GM12801 (cell line): ENCODE results near the gene FAT1.

Experiments
- CTCF ChIP-seq: IDR thresholded peaks from one replicate; pipeline ENCODE4 v1.5.1; 2011; ENCODE audit warnings: control low read depth; ENCODE audit not compliant: insufficient read length; ENCODE audit errors: extremely low read depth

The FAT1 gene

GRCh38 chr4:186736466-186736865, 12.8 kb upstream of the FAT1 start:
- no peak for TF ChIP-seq CTCF

- no peak for TF ChIP-seq CTCF
Observed at GRCh38 chr4:186734251-186734650, 10.6 kb upstream of the FAT1 start.

- no peak for TF ChIP-seq CTCF
Observed at GRCh38 chr4:186733778-186734177, 10.1 kb upstream of the FAT1 start.

GRCh38 chr4:186730621-186731020, 7.0 kb upstream of the FAT1 start:
- no peak for TF ChIP-seq CTCF

GRCh38 chr4:186729856-186730255, 6.2 kb upstream of the FAT1 start:
- no peak for TF ChIP-seq CTCF

GRCh38 chr4:186728631-186729271, 5.1 kb upstream of the FAT1 start:
- no peak for TF ChIP-seq CTCF

- TF ChIP-seq CTCF: no peak
Observed at GRCh38 chr4:186727977-186728519, 4.4 kb upstream of the FAT1 start.
